Skeletal muscle satellite cell (primary cell): ENCODE data around the gene SRBD1.

Source experiments
- H3K27me3 ChIP-seq: 2 replicates; pipeline ENCODE4 v1.7.0; 2013; ENCODE audit warnings: low read length; ENCODE audit not compliant: control insufficient read depth, insufficient read depth
- H3K36me3 ChIP-seq: 2 replicates; pipeline ENCODE4 v1.7.0; 2013; ENCODE audit warnings: mild to moderate bottlenecking, control low read depth, low read length; ENCODE audit not compliant: insufficient read depth
- H3K4me1 ChIP-seq: 2 replicates; pipeline ENCODE4 v1.7.0; 2013; ENCODE audit warnings: low read length; ENCODE audit not compliant: control insufficient read depth, insufficient read depth
- H3K4me2 ChIP-seq: 2 replicates; pipeline ENCODE4 v1.7.0; 2013; ENCODE audit warnings: mild to moderate bottlenecking, low read length
- H3K4me3 ChIP-seq: 2 replicates; pipeline ENCODE4 v1.7.0; 2013; ENCODE audit warnings: low read length
- H3K9ac ChIP-seq: 2 replicates; pipeline ENCODE4 v1.7.0; 2013; ENCODE audit warnings: mild to moderate bottlenecking, low read depth, low read length, moderate library complexity
- H3K9me3 ChIP-seq: replicated peaks from 2 replicates; pipeline ENCODE4 v1.7.0; 2013; ENCODE audit warnings: mild to moderate bottlenecking, control low read depth, low read length

Gene SRBD1

GRCh38 chr2:45586600-45586999 is 24.5 kb downstream of the SRBD1 start:
- Histone ChIP-seq H3K9me3 (no peaks in the 10 kb centered on the region), H3K27me3 (no peaks in the 10 kb centered on the region), H3K4me2 (no peak overlapping the region), H3K9ac (no peak overlapping the region), H3K4me3 (no peak overlapping the region), H3K4me1 (peaks cover 7% of the 10 kb centered on the region), H3K36me3 (no peaks in the 10 kb centered on the region)

DNA sequence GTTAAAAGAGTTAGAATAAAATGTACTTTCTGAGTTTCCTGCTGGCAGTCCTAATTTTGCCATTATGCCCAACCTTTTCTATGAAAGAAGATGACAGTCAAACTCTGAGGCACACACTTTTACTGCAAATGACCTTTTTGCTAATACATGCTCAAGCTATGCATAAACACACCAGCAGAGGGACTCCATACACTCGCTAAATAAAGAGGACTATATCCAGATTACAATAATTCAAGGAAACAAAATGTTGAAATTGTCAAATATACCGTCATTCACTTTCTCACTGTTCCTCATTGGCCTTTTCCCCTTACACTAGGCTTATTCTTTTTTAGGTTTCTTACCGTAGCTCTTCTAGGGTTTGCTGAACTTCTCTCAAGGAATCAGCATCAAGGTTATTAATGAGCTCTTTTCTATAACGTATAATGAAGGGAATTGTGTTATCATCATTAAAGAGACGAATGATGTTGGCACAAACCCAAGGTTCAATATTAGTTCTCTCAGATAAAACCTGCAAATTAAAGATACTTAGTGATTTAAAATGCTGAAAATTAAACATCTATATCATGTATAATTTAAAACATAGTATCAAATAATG is 25.7 kb downstream of the SRBD1 start:
- no peak overlapping the region for H3K4me3 ChIP-seq
- no peaks in the 10 kb centered on the region for H3K27me3 ChIP-seq
- peaks cover 3% of the 10 kb centered on the region for H3K36me3 ChIP-seq
- no peak overlapping the region for H3K9ac ChIP-seq
- H3K9me3 ChIP-seq: no peaks in the 10 kb centered on the region
- no peak overlapping the region for H3K4me2 ChIP-seq
- H3K4me1 ChIP-seq: no peaks in the 10 kb centered on the region

DNA sequence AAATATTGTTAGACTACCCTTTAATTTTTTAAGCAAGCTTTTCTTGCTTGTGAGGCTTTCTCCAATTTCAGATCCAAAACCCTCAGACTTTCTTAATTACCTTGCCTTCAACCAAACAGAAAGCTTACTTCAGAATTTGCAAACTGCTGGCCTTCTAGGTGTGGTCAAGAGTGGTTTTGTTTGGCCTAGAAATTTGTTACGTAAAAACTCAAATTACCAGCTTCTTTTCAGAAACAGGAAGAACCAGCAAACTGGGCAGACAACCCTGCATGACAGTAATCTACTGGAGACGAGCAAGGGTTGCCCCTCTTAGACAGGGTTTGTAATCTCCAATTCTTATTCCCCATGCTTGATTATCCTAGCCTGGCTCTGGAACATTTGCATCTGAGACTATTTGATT is 27.1 kb downstream of the SRBD1 start:
- H3K4me2 ChIP-seq: no peak overlapping the region
- peaks cover 3% of the 10 kb centered on the region for H3K36me3 ChIP-seq
- no peaks in the 10 kb centered on the region for H3K9me3 ChIP-seq
- H3K27me3 ChIP-seq: no peaks in the 10 kb centered on the region
- no peak overlapping the region for H3K9ac ChIP-seq
- no peaks in the 10 kb centered on the region for H3K4me1 ChIP-seq
- H3K4me3 ChIP-seq: no peak overlapping the region

DNA sequence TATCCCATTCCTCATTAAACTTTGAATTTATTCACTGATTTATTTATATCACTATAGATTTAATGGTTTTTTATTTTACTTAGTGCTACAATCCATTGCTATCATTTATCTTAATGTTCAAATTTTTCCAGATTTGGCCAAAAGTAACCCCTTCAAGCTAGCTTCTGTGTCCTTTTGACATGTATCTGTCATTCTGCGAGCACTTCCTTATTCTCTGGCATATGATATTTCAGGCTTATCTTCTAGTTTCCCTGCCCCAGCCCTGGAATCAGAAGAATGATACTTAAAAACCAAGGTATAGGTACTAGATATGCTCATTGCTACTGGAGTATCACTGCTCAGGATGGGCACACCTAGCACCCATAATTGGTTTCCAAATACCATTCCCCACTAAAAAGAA is 28.5 kb downstream of the SRBD1 start:
- Histone ChIP-seq H3K4me3 (no peak overlapping the region), H3K9ac (no peak overlapping the region), H3K36me3 (peaks cover 3% of the 10 kb centered on the region), H3K4me2 (no peak overlapping the region), H3K9me3 (no peaks in the 10 kb centered on the region), H3K27me3 (no peaks in the 10 kb centered on the region), H3K4me1 (peaks cover 12% of the 10 kb centered on the region)

DNA sequence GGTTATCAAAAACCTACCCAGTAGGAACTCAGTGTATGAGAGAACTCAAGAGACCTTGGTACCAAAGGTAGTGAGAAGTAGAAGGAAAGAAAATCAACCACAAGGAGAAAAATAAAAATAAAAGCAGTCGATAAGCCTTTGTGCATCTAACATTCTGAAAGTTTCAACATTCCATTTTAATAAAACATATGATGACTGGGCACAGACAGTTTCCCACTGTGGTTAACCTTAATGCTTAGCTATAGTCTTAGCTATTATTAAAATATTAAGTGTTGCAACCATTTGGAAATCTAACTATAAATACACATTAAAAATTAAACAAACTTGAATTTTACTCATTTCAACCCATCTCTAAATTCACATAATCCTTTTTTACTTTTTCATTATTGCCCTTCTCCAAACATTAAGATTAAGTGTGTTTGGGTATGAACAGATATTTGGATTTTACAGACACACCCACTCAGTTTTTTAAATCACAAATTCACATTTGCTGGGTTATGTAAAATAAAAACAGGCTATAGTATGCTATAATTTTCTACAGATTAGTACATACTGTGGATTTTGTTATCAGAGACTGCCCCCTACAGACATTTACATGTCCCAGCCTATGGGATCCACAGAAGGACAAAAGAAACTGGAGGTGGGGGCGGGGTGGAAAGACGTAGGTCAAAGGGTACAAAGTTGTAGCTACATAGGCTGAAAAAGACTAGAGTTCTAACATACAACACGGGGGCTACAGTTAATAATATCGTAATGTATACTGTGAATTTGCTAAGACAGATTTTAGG is 32.8 kb downstream of the SRBD1 start:
- Histone ChIP-seq H3K9me3 (no peaks in the 10 kb centered on the region), H3K4me3 (peak overlapping the region; percentile 15), H3K27me3 (no peaks in the 10 kb centered on the region), H3K4me1 (peaks cover 20% of the 10 kb centered on the region), H3K4me2 (peak overlapping the region; percentile 67), H3K36me3 (peaks cover 3% of the 10 kb centered on the region), H3K9ac (peak overlapping the region; percentile 73)

DNA sequence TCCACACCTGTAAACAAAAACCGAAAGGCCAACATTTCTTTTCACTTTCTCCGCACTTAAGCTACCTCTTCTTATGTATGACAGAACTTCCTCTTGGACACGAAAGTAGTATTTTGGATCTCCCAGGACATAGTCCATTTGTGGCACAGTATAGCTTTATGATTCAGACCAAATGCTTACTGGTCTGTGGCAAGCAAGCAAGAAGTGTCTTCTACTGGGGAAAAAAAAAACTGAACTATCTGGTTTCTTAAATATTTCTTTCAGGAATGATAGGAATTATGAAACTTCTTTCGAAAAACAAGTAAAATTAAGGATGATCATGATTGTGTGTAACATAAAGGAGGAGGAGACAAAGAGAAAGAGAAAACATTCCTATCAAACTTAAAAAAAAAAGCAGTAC is 33.6 kb downstream of the SRBD1 start:
- Histone ChIP-seq H3K36me3 (peaks cover 6% of the 10 kb centered on the region), H3K4me1 (peaks cover 20% of the 10 kb centered on the region), H3K9me3 (no peaks in the 10 kb centered on the region), H3K4me2 (peak overlapping the region; percentile 67), H3K4me3 (peak overlapping the region; percentile 15), H3K9ac (peak overlapping the region; percentile 73), H3K27me3 (no peaks in the 10 kb centered on the region)

DNA sequence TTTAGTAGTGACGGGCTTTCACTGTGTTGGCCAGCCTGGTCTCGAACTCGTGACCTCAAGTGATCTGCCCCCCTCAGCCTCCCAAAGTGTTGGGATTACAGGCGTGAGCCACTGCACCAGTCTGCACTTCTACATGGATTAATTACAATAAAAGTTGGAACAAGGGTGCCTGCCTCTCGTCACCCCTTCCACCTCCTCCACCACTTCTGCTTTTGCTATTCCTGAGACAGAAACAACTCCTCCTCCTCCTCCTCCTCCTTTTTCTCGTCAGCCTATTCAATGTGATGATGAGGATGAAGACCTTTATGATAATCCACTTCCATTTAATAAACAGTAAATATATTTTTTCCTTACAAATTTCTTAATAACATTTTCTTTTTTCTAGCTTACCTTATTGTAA is 35.2 kb downstream of the SRBD1 start:
- Histone ChIP-seq H3K9me3 (no peaks in the 10 kb centered on the region), H3K9ac (no peak overlapping the region), H3K4me1 (peaks cover 24% of the 10 kb centered on the region), H3K36me3 (peaks cover 3% of the 10 kb centered on the region), H3K27me3 (no peaks in the 10 kb centered on the region), H3K4me2 (no peak overlapping the region), H3K4me3 (no peak overlapping the region)

GRCh38 chr2:45572979-45573378 is 38.1 kb downstream of the SRBD1 start:
- Histone ChIP-seq H3K9me3 (no peaks in the 10 kb centered on the region), H3K36me3 (peaks cover 3% of the 10 kb centered on the region), H3K4me3 (no peak overlapping the region), H3K27me3 (no peaks in the 10 kb centered on the region), H3K4me1 (peaks cover 45% of the 10 kb centered on the region), H3K4me2 (no peak overlapping the region), H3K9ac (no peak overlapping the region)

DNA sequence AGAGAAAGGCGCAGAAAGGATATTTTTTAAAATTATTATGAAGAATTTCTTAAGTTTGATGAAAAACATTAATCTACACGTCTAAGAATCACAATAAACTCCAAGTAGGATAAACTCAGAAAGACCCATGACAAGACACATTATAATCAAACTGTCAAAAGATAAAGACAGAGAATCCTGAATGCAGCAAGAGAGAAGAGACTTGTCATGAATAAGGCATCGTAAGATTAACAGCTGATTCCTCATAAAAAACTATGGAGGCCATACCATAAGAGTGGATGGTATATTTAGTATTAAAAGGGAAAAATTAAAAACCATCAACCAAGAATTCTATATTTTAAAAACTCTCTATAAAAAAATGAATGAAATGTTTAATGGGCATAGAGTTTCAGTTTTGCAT is 39.1 kb downstream of the SRBD1 start:
- Histone ChIP-seq H3K9ac (no peak overlapping the region), H3K27me3 (no peaks in the 10 kb centered on the region), H3K9me3 (no peaks in the 10 kb centered on the region), H3K4me1 (peaks cover 40% of the 10 kb centered on the region), H3K4me2 (no peak overlapping the region), H3K36me3 (peaks cover 3% of the 10 kb centered on the region), H3K4me3 (no peak overlapping the region)

DNA sequence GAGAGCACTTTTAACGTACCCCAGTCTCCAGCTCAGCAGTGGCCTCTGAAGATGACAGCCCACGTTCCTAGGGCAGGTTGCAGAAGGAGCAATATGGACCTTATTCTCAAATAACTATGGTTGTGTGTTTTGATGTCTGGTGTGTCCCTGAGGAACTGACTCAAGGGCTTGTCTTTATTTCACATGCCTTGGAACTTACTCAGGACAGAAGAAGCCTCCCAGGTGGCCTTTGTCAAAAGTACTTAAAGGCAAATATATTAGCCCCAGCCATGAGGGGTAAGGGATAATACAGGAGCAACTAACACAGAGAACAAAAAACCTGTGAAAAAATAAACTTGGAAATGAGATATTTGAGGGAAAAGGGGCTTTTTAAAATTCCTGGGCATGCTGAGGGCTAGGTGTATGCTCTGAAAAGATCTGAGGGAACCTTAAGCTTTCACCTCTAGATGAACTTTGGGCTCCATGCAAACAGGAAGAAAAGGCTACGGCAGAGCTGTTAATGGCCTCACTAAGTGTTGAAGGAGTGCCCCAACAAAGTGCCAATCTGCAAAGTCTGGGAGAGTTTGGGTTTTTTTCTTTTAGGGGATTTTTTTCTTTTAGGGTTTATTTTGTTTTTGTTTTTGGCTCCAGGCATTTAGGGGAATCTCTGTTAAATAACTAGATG is 40.3 kb downstream of the SRBD1 start:
- H3K4me1 ChIP-seq: peaks cover 38% of the 10 kb centered on the region
- peaks cover 3% of the 10 kb centered on the region for H3K36me3 ChIP-seq
- no peaks in the 10 kb centered on the region for H3K27me3 ChIP-seq
- H3K9me3 ChIP-seq: no peaks in the 10 kb centered on the region
- no peak overlapping the region for H3K9ac ChIP-seq
- H3K4me2 ChIP-seq: peak overlapping the region; percentile 1
- no peak overlapping the region for H3K4me3 ChIP-seq

GRCh38 chr2:45568935-45569334 is 42.1 kb downstream of the SRBD1 start:
- no peaks in the 10 kb centered on the region for H3K9me3 ChIP-seq
- peak overlapping the region; percentile 41 for H3K4me2 ChIP-seq
- peaks cover 38% of the 10 kb centered on the region for H3K4me1 ChIP-seq
- peak overlapping the region; percentile 52 for H3K9ac ChIP-seq
- no peaks in the 10 kb centered on the region for H3K27me3 ChIP-seq
- H3K4me3 ChIP-seq: no peak overlapping the region
- H3K36me3 ChIP-seq: peaks cover 3% of the 10 kb centered on the region
